Measurements from ENCODE around the gene ADAM12. TPM values are rescaled to one million over a fixed set of nuclear protein-coding genes. Genes with fewer than 3 reads are reported as not detected.

The ADAM12 gene
- total RNA-seq, 1 experiment from 2014 or later: not detected

DNA sequence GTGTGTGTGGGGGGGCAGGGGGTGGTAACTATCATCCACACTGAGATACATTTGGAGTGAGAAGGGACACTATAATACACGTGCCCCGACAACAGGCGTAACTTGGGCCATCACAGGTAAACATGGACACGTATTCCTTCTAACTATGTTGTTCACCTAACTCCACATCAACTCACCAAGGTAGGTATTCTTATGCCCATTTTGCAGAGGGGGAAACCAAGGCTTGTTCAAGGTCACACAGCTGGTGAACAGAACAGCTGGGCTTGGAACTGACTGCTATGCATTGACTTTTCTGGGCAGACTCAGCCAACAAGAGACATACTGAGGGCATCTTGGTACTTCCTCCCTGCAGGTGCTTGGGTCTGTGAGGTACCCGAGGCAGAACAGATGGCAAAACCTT is 170.1 kb downstream of the ADAM12 start:
- Mint-ChIP-seq H3K4me1 (ENCODE audit: low read depth, unreplicated experiment) (no peaks in the 10 kb centered on the region), H3K9me3 (ENCODE audit: low read depth, unreplicated experiment) (no peaks in the 10 kb centered on the region), H3K27me3 (ENCODE audit: unreplicated experiment) (peaks cover 22% of the 10 kb centered on the region), H3K36me3 (ENCODE audit: insufficient read depth, unreplicated experiment) (no peaks in the 10 kb centered on the region), H3K27ac (ENCODE audit: unreplicated experiment) (no peak overlapping the region), H3K4me3 (ENCODE audit: low read depth, unreplicated experiment) (no peak overlapping the region)
- TF ChIP-seq, protein P1, sequence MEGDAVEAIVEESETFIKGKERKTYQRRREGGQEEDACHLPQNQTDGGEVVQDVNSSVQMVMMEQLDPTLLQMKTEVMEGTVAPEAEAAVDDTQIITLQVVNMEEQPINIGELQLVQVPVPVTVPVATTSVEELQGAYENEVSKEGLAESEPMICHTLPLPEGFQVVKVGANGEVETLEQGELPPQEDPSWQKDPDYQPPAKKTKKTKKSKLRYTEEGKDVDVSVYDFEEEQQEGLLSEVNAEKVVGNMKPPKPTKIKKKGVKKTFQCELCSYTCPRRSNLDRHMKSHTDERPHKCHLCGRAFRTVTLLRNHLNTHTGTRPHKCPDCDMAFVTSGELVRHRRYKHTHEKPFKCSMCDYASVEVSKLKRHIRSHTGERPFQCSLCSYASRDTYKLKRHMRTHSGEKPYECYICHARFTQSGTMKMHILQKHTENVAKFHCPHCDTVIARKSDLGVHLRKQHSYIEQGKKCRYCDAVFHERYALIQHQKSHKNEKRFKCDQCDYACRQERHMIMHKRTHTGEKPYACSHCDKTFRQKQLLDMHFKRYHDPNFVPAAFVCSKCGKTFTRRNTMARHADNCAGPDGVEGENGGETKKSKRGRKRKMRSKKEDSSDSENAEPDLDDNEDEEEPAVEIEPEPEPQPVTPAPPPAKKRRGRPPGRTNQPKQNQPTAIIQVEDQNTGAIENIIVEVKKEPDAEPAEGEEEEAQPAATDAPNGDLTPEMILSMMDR (IDR thresholded peaks at IDR 0.05; ENCODE audit: unreplicated experiment): no peak
- BruUV-seq (replicated peaks): no TSS peak
- CTCF ChIA-PET: interaction anchor here (0.7 kb wide), 1 partner anchor 35 kb away, joined by 3 read pairs; no protein-coding TSS in a partner anchor
- no peak for DNase-seq
- intact Hi-C loops (cut with micrococcal nuclease; ENCODE audit: unreplicated experiment): no loop called here

DNA sequence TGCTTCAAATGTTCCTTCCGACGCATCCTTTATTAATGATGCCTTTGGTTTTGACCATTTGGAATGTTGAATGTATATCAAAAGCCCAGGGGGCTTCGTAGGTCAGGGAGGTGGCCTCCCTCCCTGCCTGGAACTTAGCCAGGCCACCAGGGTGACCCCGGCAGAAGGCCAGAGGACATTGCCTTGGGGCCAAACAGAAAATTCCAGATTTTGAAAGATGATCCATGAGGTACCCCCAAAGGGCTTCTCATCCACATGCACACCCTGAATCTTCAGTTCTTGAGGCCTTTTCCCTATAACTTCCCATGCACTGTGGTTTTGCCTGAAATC is 171.7 kb downstream of the ADAM12 start:
- intact Hi-C loops (cut with micrococcal nuclease; ENCODE audit: unreplicated experiment): no loop called here
- Mint-ChIP-seq H3K9me3 (ENCODE audit: low read depth, unreplicated experiment) (no peaks in the 10 kb centered on the region), H3K36me3 (ENCODE audit: insufficient read depth, unreplicated experiment) (no peaks in the 10 kb centered on the region), H3K27me3 (ENCODE audit: unreplicated experiment) (peaks cover 19% of the 10 kb centered on the region), H3K4me1 (ENCODE audit: low read depth, unreplicated experiment) (no peaks in the 10 kb centered on the region), H3K4me3 (ENCODE audit: low read depth, unreplicated experiment) (no peak overlapping the region), H3K27ac (ENCODE audit: unreplicated experiment) (no peak overlapping the region)
- CTCF ChIA-PET: no interaction called here
- no peak for DNase-seq
- no TSS peak for BruUV-seq (replicated peaks)
- TF ChIP-seq, protein P1 (IDR thresholded peaks at IDR 0.05; ENCODE audit: unreplicated experiment): no peak

DNA sequence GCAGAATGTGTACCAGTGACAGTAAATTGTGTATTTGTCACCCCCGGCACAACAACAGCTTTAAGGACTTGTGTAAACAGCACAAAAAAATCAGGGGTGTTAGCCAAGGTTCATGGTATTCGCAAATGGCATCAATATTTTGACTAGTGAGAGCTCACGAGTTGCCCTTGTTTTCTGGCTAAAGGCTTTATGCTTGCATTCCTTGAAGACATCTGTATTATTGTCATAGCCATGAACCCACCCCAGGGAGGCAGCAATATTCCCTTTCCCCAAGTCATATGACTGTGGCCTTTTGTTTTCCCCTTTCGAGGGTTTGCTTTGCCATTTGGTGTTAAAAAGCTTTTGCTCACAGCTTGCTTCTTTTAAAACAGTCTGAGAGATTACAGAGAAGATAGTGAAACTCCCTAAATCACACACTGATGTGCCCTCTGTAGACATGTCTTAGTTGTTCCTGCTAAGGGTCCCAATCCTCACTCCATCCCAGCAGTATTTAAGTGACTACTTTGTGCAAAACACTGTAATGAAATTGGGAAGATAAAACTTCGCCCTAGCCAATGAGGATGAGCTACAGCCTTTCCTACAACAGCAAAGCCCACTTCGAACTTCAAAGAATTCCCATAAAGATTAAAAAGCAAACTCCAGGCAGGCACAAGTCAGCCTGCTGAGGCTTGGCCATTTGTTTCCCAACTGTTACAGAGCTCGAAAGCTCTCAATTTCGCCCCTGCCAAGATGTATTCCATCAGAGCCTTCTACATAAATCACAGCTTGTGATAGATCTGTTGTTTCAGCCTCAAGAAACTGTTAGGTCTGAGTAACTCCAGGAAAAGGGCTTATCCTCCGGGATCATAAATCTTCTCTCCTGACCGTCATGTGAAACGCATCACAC is 172.3 kb downstream of the ADAM12 start:
- DNase-seq: no peak
- Mint-ChIP-seq H3K27me3 (ENCODE audit: unreplicated experiment) (peaks cover 26% of the 10 kb centered on the region), H3K4me1 (ENCODE audit: low read depth, unreplicated experiment) (no peaks in the 10 kb centered on the region), H3K9me3 (ENCODE audit: low read depth, unreplicated experiment) (no peaks in the 10 kb centered on the region), H3K27ac (ENCODE audit: unreplicated experiment) (no peak overlapping the region), H3K36me3 (ENCODE audit: insufficient read depth, unreplicated experiment) (no peaks in the 10 kb centered on the region), H3K4me3 (ENCODE audit: low read depth, unreplicated experiment) (no peak overlapping the region)
- CTCF ChIA-PET: no interaction called here
- intact Hi-C loops (cut with micrococcal nuclease; ENCODE audit: unreplicated experiment): no loop called here
- no TSS peak for BruUV-seq (replicated peaks)
- TF ChIP-seq, protein P1 (IDR thresholded peaks at IDR 0.05; ENCODE audit: unreplicated experiment): no peak

DNA sequence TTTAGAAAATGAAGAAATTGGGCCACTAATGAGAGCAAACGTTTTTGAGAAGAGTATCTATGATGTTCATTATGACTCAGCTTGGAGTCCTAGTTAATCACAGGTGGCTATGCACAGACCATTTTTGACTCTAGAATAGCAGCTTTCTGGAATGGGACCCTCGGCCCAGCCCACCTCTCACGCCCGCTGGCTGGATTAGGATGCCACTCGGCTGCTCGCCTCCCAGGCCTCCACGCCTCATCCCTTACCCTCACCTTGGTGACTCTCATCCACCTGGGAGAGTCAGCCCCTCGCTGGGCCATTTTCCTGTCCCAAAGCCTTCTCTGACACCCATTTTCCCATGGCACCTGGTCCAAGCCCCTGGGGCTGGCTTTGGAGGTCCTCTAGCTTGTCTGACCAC is 173.6 kb downstream of the ADAM12 start:
- H3K36me3 Mint-ChIP-seq (ENCODE audit: insufficient read depth, unreplicated experiment): no peaks in the 10 kb centered on the region
- TF ChIP-seq, protein P1 (IDR thresholded peaks at IDR 0.05; ENCODE audit: unreplicated experiment): no peak
- intact Hi-C loops (cut with micrococcal nuclease; ENCODE audit: unreplicated experiment): no loop called here
- no TSS peak for BruUV-seq (replicated peaks)
- no peak for DNase-seq
- no peak overlapping the region for H3K27ac Mint-ChIP-seq (ENCODE audit: unreplicated experiment)
- H3K9me3 Mint-ChIP-seq (ENCODE audit: low read depth, unreplicated experiment): no peaks in the 10 kb centered on the region
- H3K4me1 Mint-ChIP-seq (ENCODE audit: low read depth, unreplicated experiment): no peaks in the 10 kb centered on the region
- no peak overlapping the region for H3K4me3 Mint-ChIP-seq (ENCODE audit: low read depth, unreplicated experiment)
- H3K27me3 Mint-ChIP-seq (ENCODE audit: unreplicated experiment): peaks cover 27% of the 10 kb centered on the region
- CTCF ChIA-PET: no interaction called here

Data from Calu3 (cell line).